Bronchial epithelial cell (primary cell): Measurements from ENCODE around the gene ANK2. TPM values are rescaled to one million over a fixed set of nuclear protein-coding genes. Genes with fewer than 3 reads are reported as not detected.
A peak's percentile ranks its signal among the peaks of the same experiment; 100 is the strongest.

Experiments used
- DNase-seq: peaks from one replicate; pipeline ENCODE4 v3.0.0-alpha.2; 2010; ENCODE audit warnings: low read depth
- FAIRE-seq: peaks from 2 replicates; lab custom pipeline; 2011; peaks lifted over from hg19 to GRCh38; lab: Jason Lieb, UNC
- H3K27me3 ChIP-seq: 2 replicates; pipeline ENCODE4 v1.5.1; 2011; ENCODE audit warnings: low read length; ENCODE audit not compliant: control insufficient read depth, insufficient read depth
- H3K36me3 ChIP-seq: 2 replicates; pipeline ENCODE4 v1.5.1; 2011; ENCODE audit warnings: low read length; ENCODE audit not compliant: control insufficient read depth, insufficient read depth
- H3K4me3 ChIP-seq: 2 replicates; pipeline ENCODE4 v1.5.1; 2011; ENCODE audit warnings: mild to moderate bottlenecking, low read depth, low read length, control low read depth
- CTCF ChIP-seq: IDR thresholded peaks from 2 replicates; pipeline ENCODE4 v1.5.1; 2011; ENCODE audit warnings: mild to moderate bottlenecking, moderate library complexity, low read length, control low read depth, inconsistent platforms; ENCODE audit not compliant: insufficient read depth, severe bottlenecking
- total RNA-seq: library from RNA; depleted of rRNA; stranded (reverse); fragments of >200 nt; gene quantifications from 2 replicates; pipeline ENCODE4 v1.2.1, GENCODE V29; 2014

The ANK2 gene
- total RNA-seq, 1 donor from 2014 or later: 2.6 TPM

GRCh38 chr4:113358784-113359183 is 309.3 kb downstream of the ANK2 start:
- no peak for DNase-seq
- no peak for FAIRE-seq
- Histone ChIP-seq H3K36me3 (no peaks in the 10 kb centered on the region), H3K27me3 (no peaks in the 10 kb centered on the region), H3K4me3 (no peak overlapping the region)
- no peak for TF ChIP-seq CTCF

GRCh38 chr4:113365377-113365776 is 315.9 kb downstream of the ANK2 start:
- DNase-seq: no peak
- Histone ChIP-seq H3K27me3 (no peaks in the 10 kb centered on the region), H3K36me3 (no peaks in the 10 kb centered on the region), H3K4me3 (no peak overlapping the region)
- TF ChIP-seq CTCF: no peak
- no peak for FAIRE-seq

- Histone ChIP-seq H3K4me3 (no peak overlapping the region), H3K27me3 (no peaks in the 10 kb centered on the region), H3K36me3 (no peaks in the 10 kb centered on the region)
- TF ChIP-seq CTCF: no peak
- FAIRE-seq (no peak), DNase-seq (peak; percentile 15)
Observed at GRCh38 chr4:113368056-113368455, 318.6 kb downstream of the ANK2 start.

- DNase-seq (no peak), FAIRE-seq (no peak)
- no peak for TF ChIP-seq CTCF
- H3K36me3 ChIP-seq: no peaks in the 10 kb centered on the region
- H3K27me3 ChIP-seq: no peaks in the 10 kb centered on the region
- H3K4me3 ChIP-seq: no peak overlapping the region
Observed at GRCh38 chr4:113371111-113371510, 321.7 kb downstream of the ANK2 start.

- Histone ChIP-seq H3K27me3 (no peaks in the 10 kb centered on the region), H3K4me3 (no peak overlapping the region), H3K36me3 (no peaks in the 10 kb centered on the region)
- FAIRE-seq (no peak), DNase-seq (no peak)
- TF ChIP-seq CTCF: no peak
Observed at GRCh38 chr4:113375964-113376666, 326.7 kb downstream of the ANK2 start.

- DNase-seq (no peak), FAIRE-seq (no peak)
- H3K4me3 ChIP-seq: no peak overlapping the region
Observed at GRCh38 chr4:113378836-113379235, 329.4 kb downstream of the ANK2 start.

More at GRCh38 chr4:113378836-113379235, 329.4 kb downstream of the ANK2 start:
- no peak for TF ChIP-seq CTCF
- Histone ChIP-seq H3K27me3 (no peaks in the 10 kb centered on the region), H3K36me3 (no peaks in the 10 kb centered on the region)
